Stimulated activated CD8-positive, alpha-beta memory T cell treated with anti-CD3 and anti-CD28 coated beads, Interleukin-12 subunit alpha, Interleukin-12 subunit beta, amount 100 ng/mL, for 24 hours (primary cell): ENCODE measurements around the gene SLC23A2.
"Not testable (repeated sequence)": the region's sequence is repeated elsewhere in the genome, so short reads cannot be mapped to it uniquely, and the experiment has no call there.

Experiments
- DNase-seq: peaks from one replicate; pipeline ENCODE4 v3.0.0-alpha.2; 2020; ENCODE audit errors: extremely low read depth

The SLC23A2 gene

DNA sequence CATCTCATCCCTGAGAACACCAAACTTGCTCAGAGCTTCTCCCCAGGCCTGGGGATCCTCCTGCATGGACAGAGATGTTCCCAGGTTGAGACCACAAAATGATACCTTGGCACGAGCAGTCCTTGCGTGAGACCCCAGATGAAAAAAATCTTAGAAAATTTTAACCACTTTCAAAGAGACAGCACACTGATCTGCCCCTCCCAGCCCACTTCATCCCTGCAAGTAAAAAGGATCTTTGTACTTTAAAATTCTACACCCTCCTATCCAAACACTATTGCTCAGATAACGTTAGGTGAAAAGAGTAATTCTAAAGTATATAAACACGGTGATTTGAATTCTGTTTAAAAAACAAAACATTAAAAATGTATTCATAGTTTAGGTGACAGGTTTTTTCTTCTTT, 98.5 kb downstream of the SLC23A2 start:
- no peak for DNase-seq

DNA sequence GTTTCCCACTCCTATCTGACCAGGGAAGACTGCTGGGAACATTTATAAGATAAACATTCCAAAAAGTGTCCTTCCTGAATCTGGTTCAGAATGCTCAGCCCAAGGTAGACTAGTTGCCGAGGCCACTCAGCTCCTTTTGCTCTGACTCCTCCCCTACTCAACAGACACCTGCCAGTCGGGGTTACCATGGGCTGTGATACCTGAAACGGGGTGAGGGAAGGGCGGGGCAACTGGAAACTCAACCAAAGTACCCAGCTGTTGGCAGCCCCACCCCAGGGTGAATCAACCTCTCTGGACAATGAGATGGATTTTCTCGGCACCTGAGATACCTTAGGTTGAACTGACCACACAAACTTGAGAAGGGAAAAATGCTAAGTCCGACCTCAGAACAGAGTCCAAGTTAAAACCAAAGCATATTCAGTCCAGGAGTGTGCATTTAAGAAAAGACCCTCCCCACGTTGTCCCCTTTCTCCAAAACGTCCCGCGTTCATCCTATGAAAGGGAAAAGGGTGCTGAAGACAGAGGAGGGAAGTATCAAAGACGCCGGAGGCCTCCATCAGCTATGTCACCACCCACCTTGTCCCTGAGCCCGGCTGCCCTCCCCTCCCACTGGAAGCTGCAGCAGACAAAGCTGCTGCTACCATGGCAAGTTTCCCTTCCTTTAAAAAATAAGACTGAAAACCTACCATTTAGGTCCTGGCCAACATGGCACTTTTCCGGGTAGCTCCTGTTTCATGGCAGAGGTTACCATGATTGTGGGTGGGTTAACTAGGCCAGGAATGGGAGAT, 100.1 kb downstream of the SLC23A2 start:
- DNase-seq = no peak

DNA sequence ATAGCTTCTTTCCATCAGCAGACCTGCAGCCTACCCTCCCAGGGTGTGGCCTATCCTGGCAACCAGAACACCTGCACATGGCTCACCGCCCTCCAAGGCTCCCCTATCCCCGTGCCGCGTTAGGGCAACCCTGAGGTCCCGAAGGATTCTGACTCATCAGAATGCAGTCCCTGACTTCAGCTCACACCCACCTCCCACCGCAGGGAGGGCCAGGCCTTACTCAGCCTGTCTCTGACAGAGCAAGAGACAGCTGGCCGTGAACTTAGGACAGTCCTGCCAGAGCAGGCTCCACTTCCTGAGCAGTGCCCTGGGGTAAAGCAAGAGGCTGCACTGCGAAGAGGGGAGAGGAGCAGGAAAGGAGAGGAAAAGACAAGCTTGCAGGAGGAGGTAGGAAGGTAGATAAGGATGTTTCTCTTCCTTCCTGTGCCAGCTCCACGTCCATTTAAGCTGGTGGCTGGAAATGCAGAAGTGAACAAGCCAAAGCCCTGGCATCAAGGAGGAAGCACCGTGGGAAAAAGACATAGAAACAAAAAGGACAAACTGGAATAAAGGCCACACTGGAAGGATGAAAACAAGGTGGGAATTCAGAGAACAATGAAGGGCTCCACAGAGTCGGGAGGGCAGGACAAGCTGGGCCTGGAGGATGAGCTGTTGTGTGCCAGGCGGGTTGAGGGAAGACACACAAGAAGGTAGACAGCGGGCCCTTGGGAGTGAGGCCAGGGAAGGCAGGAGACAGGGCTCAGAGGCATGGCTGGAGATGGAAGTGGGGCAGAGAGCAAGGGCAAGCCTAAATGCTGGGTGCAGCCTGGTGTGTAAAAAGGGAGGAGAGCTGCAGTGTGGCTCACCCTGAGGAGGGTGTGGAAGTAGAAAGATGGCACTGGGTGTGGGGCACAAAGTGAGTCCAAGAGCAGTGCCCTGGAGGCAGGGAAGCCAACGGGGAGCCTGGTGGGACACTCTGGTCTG, 102.7 kb downstream of the SLC23A2 start:
- DNase-seq = no peak

DNA sequence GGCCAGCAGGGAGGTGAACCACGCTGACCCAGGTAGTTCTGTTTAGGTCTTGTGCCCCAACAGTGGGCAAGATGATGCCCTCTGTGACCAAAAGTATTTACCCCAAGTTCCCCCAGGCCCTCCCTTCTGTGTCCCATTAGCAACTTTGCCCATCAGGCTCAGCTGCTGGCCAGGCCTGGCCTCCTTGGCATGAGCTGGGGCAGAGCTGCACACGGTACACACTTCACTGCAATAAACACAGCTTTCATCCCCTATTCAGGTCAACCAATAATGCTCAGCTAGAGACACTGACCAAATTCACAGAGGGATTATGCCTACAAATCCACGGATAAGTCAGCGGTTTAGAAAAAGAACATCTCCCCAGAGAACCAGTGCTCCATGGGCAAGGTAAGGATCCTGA, 103.7 kb downstream of the SLC23A2 start:
- DNase-seq = no peak

DNA sequence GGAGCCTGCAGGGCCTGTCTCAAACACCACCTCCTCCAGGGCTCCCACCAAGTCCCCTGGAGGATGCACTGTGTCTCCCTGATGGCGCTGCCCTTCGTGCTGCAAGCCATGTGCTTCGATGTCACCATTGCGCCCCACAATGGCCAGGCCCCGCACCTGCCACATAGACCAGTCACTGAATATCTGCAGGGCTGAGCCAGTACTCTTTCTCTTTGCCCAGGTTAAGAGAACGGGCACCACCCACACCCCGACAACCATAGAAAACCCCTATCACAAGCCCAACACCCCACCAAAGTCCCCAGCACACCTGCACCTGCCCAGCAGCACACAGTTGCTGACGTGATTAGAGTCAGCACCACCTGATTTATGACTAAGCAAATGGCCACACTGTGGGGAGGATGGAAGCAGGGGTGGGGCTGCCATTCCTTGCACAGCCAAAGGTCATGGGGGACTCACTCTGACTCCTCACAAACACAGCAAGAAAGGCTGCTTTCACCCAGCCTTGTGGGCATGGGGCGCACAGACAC, 104.3 kb downstream of the SLC23A2 start:
- no peak for DNase-seq

DNA sequence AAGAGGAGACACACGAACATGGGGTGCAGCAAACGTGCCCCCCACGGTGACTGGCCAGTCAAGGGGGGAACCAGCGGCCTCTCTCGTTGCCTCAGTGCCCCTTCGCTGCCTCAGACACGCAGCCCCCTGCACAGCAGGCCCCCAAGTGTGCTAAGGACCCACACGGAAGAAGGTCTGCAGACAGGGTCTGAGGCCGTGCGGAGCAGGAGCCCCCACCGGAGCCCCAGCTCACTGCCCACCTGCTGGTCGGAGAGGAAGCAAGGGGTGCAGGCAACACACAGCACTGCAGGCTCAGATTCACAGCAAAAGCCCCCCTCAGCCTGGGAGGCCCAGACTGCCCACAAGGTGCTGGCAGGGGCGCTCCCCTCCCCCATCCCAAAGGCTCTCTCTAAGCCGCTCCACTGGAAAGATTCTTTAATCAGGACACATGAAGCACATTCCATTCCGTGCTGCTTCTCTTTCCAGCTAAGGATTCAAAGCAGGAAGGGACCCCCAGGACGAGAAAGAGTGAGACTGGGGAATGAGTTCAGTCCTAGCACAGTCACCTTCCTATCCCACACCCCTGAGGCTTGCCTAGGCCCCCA, 105.1 kb downstream of the SLC23A2 start:
- DNase-seq = no peak

DNA sequence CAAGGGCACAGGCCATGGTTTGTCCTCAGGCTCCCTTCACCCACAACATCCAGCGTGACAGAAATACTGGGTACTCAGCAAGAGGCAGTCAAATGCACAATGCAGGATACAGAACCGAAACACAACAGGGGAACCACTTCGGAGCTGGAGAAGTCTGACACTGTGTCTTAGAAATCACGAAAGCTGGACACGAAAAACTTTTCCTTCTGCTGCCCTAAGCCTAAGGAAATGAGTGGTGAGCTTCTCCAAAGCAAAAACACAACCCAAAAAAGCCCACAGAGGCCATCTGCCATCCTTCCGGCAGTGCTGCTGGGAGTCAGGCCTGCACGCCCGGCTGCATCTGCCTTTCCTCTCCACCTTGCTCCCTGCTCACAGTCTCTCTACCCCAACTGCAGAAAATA, 106.3 kb downstream of the SLC23A2 start:
- DNase-seq = no peak

DNA sequence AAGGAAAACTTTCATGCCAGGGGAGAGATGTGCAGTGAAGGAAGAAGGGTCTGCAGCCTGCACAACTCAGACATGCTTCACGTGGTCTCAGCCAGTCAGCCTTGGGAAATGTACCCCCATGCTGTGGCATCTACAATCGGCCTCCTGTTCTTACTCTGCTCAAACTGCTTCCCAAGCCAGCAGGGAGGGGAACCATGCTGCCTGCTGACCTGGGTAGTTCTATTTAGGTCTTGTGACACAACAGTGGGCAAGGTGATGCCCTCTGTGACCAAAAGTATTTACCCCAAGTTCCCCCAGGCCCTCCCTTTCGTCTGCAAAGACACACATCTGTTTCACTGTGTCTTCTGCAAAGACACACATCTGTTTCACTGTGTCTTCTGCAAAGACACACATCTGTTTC, 106.9 kb downstream of the SLC23A2 start:
- no peak for DNase-seq

DNA sequence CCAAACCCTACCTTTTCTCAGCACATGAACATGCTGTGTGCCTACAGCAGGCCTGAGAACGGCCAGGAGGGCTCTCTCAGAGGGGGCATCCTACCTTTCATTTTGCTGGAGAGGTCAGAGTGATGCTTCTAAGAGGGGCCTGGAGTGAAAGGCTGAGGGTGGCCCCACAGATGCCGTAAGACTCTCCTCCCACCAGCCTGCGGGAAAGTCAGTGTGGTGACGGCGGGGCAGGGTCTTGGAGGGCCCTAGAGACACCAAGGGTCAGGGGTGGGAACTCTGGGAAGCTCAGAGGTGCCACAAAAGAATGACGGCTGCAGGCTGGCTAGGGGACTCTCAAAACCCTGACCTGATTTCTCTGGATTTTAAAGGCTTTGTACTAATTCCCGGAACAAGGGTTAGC, 107.6 kb downstream of the SLC23A2 start:
- no peak for DNase-seq

DNA sequence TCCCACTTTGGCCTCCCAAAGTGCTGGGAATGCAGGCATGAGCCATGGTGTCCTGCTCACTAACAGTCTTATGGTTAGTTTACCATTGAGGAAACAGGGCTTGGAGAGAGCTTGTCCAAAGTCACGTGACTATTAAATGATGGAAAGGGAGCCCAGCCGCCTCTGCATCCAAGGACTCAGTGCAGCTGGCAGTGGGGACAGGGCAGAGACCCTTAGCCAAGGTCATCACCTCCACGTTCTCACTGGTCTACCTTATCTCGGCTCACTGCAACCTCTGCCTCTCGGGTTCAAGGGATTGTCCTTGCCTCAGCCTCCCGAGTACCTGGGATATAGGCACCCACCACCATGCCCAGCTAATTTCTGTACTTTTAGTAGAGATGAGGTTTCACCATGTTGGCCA, 109.3 kb downstream of the SLC23A2 start:
- no peak for DNase-seq

DNA sequence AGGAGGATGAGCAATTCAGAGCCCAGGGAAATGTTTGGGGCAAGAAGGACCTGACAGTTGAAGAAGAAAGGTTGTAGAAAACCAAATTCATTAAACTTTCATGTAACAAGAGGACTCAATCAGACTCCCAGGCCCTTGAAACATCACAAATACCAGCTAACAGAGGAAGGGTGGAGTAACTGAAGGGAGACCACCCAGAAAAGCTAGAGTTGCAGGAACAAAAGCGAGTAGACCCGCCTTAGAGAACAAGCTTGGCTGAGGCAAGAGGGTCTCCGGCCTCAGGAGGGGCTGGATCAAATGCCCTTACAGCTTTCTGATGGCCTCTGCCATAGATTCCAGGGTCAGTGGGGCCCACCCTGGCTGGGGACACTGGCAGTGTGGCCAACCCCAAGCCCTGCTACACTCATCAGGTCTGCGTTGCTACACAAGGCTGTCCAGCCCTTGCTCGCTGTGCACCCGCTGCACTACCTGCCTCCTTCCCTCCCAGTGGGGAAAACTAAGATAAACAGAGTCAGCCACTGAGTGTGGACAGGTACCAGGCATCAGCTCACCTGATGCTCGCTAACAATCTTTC, 110.0 kb downstream of the SLC23A2 start:
- DNase-seq = no peak

DNA sequence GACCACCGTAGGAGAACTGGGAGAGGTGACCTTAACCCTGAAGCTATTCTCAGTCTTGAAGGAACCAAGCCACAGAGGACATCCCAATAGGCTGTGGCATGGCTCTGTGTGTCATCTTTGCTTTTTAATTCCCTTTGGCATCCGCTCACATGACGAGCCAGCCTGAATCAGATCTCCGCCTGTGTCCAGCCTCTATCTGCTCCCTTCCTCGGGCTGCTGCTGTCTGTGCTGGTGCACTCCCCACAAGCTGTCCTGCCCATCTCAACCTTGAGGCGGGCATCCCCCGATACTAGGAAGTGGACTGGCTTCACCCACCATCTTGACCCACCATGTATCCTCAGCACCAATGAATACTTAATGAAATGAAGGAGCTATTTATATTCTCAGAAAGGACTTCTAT, 111.9 kb downstream of the SLC23A2 start:
- no peak for DNase-seq

DNA sequence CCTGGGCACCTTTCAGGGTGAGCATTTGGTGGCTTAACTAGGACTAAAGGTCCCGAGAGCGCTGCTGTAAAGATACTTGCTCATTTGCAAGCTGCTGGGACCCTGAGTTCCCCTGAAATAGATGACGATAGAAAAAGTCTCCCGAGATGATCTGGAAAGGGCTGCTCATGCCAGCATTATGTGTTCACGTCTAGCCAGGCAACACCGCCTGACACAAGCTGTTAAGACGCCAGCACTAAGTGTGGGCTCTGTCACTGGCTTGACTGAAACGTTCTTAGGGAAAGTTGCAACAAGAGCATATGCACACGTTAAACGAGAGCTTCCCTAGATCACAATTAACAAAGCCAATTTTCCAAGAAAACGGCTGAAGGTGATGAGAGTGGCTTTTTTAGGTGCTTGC, 113.7 kb downstream of the SLC23A2 start:
- DNase-seq = no peak

DNA sequence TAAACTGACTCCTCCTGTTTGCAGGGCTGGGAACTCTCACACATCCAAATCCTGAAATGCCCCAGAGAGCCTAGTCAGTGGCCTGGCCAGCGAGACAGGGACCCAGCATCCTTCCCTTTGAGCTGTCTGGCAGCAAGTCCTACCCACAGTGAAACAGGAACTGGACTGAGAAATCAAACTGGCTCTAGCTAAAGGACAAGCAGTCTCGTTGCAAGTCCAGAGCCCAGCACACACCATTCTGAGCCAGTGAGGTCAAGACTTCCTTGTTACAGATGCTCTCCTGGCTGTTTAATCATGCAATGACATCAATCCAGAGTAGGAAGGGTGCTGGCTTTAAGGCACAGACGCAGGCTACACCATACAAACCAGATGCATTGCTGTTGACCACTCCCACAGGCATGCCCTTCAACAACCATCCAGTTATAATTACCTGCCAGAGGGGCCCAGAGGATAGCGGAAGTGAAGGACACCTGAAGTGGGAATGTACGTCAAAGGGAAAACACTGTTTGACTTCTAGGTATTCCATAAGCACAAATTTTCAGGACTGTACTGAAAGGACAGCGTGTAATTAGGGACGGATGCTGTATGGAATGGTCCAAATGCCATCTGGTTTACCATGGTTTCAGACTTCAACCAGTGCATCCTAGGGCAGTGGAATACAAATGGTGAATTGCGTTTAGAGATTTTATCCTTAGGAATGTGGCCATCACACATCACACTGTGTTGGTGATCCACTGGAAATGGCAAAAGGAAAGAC, 114.4 kb downstream of the SLC23A2 start:
- DNase-seq = no peak

DNA sequence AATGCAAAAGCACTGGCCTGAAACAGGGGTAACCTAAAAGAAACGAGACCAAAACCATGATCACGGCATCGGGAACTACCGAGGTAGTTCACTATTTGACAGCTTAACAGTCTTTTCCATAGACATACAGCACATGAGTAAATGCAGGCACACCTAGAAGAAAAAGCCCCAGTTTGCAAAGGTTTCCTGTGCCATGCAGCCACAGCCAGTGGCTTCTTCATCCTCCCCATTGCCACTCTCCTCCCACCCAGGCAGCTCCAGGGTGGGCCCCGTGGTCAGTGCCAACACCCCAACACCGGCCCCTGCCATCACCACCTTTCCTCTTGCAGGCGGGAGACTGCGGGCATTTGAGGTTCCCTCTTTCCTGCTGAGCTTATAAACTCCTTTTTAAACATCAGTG, 115.4 kb downstream of the SLC23A2 start:
- DNase-seq = no peak

DNA sequence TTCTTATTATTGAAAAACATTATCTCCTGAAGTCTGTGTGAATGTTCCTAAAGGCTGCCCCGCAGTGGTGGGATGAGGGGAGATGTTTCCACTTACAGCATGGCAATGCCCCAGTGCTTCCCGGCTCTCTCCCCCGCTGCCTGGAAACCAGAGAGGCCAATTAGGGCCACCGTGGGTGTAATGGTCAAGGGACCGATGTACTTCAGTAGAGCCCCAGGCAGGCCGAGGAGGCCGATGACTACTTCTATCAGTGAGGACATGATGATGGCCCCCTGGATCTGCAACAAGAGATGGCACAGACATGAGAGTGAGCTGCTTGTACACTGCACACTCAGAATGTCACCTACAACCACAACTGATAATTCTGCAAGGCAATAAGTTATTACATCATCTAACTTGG, 117.8 kb downstream of the SLC23A2 start:
- no peak for DNase-seq

DNA sequence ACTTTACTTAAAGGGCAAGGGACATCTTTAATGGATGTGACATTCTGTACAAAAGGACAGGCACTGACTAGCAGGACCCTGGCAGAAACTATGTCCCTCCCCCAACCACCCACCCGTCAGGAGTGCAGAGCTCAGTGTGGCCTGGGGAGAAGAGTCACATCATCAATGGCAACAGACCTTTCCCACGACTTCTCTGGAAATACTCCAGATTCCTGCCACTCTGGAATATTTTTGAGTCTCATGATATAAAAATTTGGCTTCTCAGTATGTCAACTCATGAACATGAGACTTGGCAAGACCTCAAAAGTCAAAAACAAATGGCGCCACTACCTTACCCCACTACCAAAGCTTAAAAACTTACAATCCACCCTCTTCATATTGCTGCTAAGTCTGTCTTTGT, 118.3 kb downstream of the SLC23A2 start:
- no peak for DNase-seq

DNA sequence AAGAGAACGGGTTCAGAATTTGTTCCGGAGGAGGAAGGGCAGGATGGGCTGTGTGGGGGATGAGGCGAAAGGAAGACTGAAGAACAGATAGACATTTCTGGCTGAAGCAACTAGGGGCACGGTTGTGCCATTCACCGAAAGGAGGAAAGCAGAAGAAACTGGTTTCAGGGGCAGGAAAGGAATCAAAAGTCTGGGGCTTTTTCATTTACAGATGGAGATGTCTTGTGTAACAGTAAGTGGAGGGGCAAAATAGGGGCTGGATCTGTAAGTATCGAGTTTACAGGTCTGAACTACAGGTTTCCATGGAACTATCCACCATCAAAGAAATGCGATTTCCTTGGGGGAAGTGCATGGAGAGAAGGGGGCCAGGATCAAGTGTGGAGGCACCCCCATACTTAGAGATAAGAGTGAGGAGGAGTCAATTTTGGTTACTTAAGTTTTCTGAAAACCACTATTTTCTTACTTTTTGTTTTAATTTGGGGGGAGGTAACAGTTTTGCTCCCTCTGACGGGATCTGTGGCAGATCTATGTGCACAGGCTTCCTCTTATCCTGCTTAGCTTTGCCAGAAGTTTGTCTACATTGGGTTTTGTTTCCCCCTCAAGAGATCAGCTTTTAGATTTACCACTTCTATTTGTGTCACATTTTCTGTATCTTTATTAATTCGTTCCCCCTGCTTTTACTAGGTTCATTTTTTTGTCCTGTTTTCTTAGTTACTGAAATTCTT, 120.1 kb downstream of the SLC23A2 start:
- DNase-seq = no peak

DNA sequence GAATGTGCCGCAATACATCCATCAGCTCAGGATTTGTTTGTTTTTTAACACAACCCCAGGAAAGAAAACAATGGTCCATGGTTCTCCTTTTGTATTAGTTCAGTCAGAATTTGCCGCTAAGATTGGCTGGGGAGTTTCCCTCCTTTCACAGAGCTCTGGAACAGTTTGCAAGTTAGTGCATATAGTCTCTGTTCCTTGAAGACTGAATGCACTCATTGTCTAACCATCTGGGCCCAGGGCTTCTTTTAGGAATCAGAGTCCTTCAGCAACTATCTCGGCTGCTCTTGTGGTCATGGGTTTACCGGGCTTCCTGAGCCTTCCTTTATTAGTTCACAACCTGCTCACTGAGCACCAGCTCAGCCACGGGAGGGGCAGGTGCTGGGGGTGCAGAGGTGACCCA, 121.3 kb downstream of the SLC23A2 start:
- no peak for DNase-seq

DNA sequence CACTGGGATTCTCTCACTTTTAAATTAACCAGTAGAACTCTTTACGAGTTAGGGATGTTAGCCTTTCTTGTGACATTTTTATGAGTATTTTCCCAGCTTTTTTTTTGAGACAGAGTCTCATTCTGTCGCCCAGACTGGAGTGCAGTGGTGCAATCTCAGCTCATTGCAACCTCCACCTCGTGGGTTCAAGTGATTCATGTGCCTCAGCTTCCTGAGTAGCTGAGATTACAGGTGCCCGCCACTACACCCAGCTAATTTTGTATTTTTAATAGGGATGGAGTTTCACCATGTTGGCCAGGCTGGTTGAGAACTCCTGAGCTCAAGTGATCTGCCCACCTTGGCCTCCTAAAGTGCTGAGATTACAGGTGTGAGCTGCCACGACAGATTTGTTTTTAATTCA, 123.2 kb downstream of the SLC23A2 start:
- DNase-seq = not testable (repeated sequence)

DNA sequence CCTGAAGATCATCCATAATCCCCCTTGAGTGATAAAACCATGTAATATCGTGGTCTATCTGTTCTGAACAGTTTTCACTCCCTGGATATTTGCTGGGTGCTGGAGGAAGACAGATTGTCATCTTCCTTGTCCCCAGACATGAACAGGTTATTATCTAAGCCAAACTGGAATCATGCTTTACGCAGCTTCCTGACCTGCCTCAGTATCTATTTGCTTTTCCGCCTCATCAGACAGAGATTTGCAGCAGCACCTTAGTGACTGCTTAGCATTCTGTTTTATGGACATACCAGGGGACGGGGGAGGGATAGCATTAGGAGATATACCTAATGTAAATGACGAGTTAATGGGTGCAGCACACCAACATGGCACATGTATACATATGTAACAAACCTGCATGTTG, 124.6 kb downstream of the SLC23A2 start:
- DNase-seq = no peak
